ENCODE results near the gene ATG4D.

ATG4D gene

DNA sequence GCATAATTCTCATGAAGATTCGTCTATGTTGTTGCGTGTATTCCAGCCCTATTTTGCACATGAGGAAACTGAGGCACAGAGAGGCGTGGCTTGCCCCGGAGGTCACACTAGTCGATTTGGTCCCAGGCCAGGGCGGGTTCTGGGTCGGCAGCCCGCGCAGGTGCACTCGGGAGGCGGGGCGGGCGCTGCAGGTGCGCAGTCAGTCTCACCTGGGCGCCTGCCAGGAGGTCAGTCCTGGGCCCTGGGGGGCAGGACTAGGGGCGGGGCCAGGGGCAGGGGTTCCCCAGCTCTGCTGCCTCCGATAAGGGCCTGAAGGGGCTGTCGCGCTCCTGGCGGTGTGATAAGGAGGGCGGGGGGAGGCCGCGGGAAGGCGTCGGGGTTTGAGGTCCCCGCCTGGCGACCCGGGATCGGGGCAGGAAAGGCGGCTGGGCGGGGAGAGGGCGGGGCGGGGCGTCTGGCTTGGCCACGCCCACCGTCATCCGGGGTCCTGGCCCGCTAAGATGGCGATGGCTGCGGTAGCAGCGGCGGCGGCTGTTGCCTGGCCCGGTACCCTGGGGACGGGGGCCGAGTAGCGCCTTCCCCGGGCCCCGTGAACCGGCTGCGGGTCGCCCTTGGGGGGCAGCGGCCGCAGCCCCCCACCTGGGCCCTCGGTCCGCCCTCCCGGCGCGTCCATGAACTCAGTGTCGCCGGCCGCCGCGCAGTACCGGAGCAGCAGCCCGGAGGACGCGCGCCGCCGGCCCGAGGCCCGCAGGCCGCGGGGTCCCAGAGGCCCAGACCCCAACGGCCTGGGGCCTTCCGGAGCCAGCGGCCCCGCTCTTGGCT lies at the start of gene ATG4D:
Gene ATG4D, plus strand, starts transcription at position 485 of the 822 bp plus-strand sequence. Its CDS starts 187 bp downstream, at position 672.
- DNase-seq (ENCODE audit: low read depth) = no peak
- H3K4me3 ChIP-seq (ENCODE audit: low read depth, low read length) = peak within 1 kb of the TSS; percentile 86

DNA sequence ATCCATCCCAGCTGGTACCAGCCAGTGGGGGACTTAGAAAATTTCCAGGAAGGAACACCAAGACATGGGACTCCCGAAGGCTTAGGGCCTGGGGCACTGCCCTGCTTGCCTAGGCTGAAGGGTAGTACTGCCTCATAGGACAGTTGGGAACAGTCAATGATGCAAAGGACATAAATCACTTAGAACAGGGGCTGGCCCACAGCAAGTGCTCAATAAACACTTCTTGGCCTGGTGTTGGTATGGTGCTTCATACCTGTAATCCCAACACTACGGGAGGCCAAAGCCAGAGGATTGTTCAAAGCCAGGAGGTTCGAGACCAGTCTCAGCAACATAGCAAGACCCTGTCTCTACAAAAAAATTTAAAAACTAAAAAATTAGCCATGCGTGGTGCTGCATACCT lies 46.3 kb upstream of the ATG4D start:
- H3K4me3 ChIP-seq (ENCODE audit: low read depth, low read length) = no peak overlapping the region
- DNase-seq (ENCODE audit: low read depth) = no peak

DNA sequence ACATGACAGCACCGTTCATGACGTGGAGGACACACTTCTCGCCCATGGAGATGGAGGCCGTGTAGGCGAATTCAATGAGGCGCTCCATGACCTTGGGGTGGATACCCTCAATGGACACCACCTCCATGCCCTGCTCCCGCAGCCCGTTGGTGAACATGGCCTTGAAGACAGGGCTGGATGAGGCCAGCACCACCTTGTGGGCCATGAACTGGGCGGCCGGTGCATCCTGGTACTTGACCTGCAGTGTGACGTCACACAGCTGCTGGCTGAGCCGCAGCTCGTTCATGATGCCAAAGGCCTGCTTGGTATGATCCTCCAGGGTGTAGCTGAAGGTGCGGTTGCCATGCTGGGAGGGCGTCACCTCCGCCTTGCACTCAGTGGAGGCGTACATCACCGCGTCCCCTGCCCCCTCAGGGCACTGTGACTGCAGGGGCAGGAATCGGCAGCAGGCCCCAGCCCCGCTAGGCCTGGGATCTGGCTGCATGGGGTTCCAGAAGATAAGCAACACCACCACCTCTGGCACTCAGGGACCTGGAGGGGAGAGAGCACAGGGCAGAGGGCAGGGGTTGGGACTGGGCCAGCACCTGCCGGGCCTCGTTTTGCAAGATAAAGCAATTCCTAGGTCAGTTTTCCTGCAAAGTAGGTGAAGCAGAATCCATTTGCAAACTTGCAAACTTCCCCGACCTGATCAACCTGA lies 44.0 kb upstream of the ATG4D start:
- DNase-seq (ENCODE audit: low read depth) = no peak
- H3K4me3 ChIP-seq (ENCODE audit: low read depth, low read length) = no peak overlapping the region

DNA sequence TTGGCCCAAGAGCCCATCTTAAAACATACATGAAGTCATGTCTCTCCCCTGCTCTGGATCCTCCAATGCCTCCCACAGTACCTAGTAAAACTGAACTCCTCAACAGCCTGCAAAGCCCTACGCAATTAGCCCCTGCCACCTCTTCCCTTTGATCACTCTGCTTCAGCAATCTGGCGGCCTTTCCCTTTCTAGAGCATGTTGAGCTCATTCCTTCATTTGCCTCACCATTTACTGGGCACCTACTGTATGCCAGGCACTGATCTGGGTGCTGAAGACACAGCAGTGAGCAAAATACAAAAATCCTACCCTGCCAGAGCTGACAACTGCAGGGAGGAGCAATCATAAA lies 43.5 kb upstream of the ATG4D start:
- H3K4me3 ChIP-seq (ENCODE audit: low read depth, low read length) = no peak overlapping the region

DNA sequence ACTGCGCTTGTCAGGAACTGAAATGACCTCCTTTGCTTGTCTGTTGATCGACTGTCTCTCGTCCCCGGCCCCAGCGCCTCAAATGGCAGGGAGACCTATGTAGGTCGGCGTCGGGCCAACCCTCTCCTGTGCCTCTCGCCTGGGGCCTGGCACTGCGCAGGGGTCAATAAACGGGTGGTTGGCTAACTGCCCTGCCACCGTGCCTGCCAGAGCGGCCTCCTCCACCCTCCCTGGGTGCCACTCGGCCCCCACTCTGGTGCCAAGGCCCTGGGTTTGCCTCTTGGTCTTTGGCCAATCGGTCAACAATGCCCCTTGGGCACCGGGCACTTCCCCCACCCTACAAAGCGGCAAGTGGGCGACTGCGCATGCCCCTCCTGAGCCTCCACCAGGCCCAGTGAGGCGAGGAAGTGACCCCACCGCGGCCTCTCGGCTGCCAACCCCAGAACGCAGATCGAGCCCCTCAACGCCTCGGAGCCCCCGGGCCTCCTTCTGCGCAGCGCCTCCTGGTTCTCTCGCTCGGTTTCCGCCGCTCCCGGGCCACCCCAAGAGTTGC lies 41.7 kb upstream of the ATG4D start:
- DNase-seq (ENCODE audit: low read depth) = no peak
- peak overlapping the region; percentile 91 for H3K4me3 ChIP-seq (ENCODE audit: low read depth, low read length)

More for the DNA sequence above, 43.5 kb upstream of the ATG4D start:
- DNase-seq (ENCODE audit: low read depth) = no peak

DNA sequence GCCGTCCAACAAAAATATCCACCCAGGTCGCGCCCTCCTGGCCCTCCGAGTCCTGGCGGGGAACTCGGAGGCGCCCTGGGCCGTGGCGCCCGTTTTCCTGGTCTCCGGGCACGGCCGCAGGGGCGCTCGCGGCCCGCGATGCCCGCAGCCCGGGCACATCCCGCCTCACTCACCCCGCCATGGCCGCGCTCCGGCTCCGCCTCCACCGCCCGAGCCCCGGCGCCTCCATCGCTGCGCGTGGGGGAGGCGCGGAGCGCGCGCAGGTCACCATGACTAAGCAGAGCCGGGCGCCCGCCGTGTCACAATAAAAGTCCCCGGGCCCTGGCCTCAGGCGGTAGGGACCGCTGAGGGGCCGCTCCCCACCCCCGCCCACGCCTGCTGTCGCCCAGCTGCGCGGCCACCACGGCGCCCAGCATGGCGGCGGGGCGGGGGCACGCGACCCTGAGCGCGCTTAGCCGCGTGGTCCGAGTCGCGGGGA lies 41.1 kb upstream of the ATG4D start:
- peak; percentile 62 for DNase-seq (ENCODE audit: low read depth)
- peak overlapping the region; percentile 91 for H3K4me3 ChIP-seq (ENCODE audit: low read depth, low read length)

DNA sequence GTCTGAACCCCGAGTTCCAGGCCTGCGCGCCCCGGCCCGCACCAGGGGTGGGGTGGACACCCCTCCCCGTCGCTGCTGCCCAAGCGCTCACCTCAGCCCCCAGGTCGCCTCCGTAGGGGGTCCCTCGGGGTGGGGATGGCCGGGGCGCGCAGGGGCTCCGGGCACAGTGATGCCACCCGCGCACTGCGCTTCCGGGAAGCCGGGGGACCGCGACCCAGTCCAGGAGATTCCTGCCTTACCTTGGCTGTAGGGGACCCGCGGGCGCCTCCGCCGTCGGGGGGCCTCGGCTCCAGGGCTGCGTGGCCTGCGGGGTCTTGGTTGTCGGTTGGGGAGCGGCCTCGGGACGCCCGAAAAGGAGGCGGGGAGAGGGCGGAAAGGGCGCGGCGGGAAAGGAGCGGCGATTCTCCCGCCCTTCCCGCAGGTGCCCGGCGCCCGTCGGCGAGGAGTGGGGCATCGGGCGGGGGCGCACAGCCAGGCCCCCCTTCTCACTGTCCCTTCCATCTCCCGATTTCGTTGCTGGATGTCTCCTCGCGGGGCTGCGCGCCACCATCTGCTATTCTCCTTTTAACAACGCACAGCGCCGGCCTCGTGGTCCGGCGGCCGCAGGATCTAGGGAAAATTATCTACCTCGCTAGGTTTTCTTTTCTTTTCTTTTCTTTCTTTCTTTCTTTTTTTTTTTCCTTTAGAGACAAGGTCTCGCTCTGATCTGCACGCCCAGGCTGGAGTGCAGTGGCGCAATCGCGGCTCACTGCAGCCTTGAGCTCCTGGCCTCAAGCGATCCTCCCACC lies 40.5 kb upstream of the ATG4D start, which contains the start of gene KEAP1:
Gene KEAP1, minus strand, starts transcription at position 355 of the 788 bp plus-strand sequence. CDS start 3,323 bp downstream, outside the sequence.
- H3K4me3 ChIP-seq (ENCODE audit: low read depth, low read length) = peak within 1 kb of the TSS; percentile 91
- no peak for DNase-seq (ENCODE audit: low read depth)

DNA sequence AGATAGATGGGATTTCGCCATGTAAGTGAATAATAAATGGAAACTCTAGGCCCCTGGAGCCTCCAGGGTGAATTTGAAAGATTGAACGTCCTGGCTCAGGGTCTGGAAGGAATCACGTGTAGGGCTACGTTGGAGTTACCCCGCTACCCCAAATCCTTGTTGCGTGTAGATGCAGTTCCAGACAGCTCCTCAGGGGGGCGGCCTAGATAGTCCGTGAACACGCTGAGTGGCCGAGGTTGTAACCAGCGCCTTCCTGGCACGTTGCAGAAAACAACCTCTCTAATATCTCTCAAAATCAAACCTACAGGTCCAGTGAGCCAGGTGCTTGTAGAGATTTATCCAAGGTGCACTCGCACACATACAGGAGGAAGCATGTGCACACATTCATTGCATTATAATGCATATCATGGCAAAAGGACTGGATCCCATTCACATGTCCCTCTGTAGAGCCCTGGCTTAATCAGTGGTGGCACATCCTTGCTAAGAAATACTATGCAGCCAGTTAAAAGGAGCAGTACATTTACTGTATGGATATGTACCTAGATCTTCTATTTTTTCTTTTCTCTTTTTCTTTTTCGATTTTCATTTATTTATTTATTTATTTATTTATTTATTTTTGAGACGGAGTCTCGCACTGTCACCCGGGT lies 38.0 kb upstream of the ATG4D start:
- DNase-seq (ENCODE audit: low read depth) = no peak
- no peak overlapping the region for H3K4me3 ChIP-seq (ENCODE audit: low read depth, low read length)

DNA sequence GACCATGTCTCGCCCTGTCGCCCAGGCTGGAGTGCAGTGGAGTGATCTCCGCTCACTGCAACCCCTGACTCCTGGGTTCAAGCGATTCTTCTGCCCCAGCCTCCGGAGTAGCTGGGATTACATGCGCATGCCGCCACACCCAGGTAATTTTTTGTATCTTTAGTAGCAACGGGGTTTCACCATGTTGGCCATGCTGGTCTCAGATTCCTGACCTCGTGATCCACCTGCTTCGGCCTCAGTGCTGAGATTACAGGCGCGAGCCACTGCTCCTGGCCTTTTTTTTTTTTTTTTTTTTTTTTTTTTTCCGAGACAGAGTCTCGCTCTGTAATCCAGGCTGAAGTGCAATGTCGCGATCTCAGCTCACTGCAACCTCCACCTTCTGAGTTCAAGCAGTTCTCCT lies 35.7 kb upstream of the ATG4D start:
- H3K4me3 ChIP-seq (ENCODE audit: low read depth, low read length) = no peak overlapping the region
- DNase-seq (ENCODE audit: low read depth) = no peak

DNA sequence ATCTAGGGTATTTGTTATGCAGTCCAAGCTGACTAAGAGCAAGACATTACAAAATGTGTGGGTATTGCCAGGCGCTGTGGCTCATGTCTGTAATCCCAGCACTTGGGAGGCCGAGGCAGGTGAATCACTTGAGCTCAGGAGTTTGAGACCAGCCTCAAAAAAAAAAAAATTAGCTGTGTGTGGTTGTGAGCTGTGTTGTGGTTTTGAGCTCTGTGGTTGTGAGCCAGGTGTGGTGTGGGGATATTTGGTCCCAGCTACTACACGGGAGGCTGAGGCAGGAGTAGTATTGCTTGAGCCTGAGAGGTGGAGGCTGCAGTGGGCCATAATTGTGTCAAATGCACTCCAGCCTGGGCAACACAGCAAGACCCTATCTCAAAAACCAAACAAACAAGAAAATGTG lies 35.0 kb upstream of the ATG4D start:
- no peak overlapping the region for H3K4me3 ChIP-seq (ENCODE audit: low read depth, low read length)
- DNase-seq (ENCODE audit: low read depth) = no peak

DNA sequence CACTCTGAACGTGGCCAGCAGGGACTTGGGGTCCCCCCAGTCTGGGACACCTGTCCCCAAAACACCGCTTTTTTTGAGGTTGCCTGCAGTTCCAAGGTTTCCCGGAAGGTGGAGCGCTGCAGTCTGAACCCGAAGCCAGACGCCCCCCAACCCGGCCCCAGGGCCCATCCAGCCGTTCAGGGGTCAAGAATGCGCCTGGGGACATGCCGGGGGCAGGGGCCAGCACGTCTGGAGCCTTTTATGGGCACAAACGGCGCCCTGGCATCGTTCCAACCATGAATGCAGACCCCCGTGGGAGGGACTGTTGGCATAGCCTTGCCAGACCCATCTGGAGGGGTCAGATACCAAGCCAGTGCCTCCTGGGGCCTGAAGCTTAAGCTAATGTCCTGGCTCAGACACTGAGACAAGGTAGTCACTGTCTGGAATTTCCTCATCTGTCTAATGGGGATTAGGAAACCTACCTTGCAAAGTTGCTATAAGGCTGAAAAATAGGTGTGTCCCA lies 33.4 kb upstream of the ATG4D start:
- no peak for DNase-seq (ENCODE audit: low read depth)
- no peak overlapping the region for H3K4me3 ChIP-seq (ENCODE audit: low read depth, low read length)

DNA sequence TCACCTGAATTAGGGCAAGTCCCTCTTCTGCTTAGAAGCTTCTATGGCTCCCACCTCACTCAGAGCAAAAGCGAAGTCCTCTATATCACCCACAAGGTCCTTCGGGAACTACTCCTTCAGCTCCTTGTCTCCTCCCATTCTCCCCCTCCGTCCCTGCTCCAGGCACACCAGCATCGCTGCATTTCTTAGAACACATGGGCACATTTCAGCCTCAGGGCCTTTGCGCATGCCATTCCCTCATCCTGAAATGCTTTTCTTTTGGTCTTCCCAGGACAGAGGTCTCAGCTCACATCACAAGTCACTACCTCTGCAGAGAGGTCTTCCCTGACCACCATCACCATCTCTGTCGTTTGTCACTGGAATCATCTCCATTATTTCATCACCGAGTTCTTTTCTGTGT lies 30.5 kb upstream of the ATG4D start:
- no peak for DNase-seq (ENCODE audit: low read depth)
- no peak overlapping the region for H3K4me3 ChIP-seq (ENCODE audit: low read depth, low read length)

DNA sequence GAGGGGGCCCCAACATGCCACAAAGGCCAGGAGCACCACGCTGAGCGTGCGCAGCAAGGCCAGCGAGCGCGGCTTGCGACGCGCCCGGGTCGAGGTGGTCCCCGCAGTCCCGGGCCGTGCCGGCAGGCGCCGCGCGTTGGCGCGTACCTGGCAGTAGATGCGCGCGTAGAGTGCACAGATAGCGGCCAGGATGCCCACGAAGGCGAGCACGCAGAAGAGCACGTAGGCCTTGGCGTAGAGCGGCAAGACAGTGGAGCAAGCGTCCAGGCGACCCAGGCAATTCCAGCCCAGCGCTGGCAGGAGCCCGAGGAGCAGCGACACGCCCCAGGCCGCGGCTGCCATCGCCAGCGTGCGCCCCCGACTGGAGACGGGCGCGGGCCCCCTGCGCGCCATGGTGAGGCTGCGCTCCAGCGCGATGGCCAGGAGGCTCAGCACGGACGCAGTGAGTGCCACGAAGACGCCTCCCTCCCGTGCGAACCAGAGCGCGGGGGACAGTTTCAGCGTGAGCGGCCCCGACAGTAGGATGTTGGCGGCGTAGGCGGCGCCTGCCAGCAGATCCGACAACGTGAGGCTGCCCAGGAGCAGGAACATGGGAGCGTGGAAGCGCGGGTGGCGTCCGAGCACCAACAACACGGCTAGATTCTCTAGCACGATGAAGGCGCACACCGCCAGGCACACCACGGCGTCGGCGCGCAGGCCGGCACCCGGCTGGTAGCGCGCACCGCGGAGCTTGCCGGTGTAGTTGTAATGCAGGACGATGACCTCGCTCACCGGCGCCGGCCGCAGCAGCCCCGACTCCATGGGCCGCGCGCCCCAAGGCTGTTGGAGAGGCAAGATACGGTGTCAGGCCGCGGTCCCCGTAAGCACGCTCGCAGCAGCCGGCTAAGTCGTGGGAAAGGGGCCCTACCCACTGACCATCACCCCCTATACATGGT lies 29.2 kb upstream of the ATG4D start:
- no peak overlapping the region for H3K4me3 ChIP-seq (ENCODE audit: low read depth, low read length)
- no peak for DNase-seq (ENCODE audit: low read depth)

DNA sequence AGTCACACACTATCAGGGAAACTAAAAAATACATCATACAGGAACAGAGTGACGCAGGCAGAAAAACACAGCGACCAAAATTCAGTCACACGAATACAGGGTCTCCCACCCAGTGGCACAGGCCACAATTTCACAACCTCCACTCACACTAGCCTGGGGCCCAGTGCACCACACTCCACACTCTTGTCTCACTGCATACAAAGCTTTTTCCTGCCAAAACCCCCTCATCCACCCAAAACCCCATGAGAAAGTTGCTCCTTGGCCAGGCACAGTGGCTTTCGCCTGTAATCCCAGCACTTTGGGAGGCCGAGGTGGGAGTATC lies 27.7 kb upstream of the ATG4D start:
- DNase-seq (ENCODE audit: low read depth) = no peak
- H3K4me3 ChIP-seq (ENCODE audit: low read depth, low read length) = no peak overlapping the region

DNA sequence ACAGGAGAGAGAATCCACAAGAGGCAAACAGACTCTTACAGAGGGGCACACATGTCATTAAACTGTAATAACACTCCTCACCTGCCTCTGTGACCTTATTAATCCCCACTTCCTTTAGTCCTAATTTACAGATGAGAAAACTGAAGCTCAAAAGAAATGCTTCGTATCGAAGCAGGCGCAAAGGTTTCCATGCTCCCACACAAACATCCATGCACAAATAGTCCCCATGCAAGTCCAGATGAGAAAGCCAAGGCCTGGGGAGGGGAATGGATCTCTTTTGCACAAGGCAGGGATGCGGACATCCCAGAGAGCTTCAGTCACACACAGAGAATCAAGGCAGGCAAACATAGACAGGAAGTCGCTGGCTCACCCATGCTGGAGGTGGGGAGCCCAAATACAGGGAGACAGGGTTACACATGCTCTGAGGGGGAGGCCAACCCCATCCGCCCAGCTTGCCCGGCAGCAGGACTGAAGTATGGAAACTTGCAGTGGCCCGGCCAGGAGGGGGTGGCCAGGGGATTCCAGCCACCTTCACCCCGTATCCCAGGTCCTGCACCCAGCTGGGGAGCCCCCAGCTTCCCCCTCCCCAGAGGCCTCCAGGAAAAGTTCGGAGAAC lies 26.9 kb upstream of the ATG4D start:
- peak overlapping the region; percentile 48 for H3K4me3 ChIP-seq (ENCODE audit: low read depth, low read length)
- DNase-seq (ENCODE audit: low read depth) = no peak

DNA sequence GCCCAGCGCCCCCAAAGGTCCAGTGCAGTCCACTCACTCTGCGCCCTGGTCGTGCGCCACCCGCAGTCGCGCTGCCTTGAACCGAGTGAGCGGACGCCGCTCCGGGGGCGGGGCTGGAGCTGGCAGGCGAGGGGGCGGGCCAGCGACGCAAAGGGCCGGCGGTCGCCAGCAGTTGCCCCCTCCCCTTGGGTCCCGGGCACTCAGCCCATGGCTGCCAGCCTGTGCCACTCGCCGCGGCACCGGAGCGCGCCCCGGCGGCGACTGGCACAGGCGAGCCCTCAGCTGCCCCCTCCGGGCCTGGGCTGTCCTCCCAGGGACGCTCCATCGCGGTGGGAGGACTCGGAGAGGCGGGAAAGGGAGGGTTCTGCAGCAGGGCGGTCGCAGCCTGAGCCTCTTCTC lies 26.3 kb upstream of the ATG4D start, which contains the start of gene S1PR5:
Gene S1PR5, minus strand, starts transcription at position 87 of the 399 bp plus-strand sequence. CDS start 2,436 bp downstream, outside the sequence.
- H3K4me3 ChIP-seq (ENCODE audit: low read depth, low read length) = peak within 1 kb of the TSS; percentile 48
- DNase-seq (ENCODE audit: low read depth) = no peak

DNA sequence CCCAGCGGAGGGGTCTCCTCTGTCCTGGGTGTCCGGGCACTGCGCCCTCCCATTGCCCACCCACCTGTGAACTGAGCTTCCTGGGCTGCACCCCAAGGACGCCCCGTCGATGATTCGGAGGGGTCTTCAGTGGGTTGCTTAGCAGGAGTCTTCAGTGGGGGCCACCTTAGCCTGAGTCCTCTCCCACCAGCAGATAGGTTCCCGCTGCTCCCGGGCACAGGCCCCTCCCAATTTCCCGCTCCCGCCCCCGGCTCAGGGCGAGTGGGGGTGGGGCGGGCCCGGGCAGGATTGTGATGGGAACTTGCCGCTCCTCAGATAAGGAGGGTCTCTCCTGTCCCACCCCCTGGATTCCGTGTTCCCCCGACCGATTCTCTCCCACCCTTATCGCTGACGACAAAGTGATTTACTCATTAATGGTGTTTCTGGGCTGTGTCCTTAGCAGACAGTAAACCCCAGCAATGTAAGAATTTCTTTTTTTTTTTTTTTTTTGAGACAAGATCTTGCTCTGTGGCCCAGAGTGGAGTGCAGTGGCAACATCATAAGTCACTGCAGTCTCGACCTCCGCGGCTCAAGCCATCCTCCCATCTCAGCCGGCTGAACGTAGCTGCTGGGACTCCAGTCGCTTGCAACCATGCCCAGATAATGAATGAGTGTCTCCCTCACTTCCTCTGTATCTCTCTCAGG lies 25.8 kb upstream of the ATG4D start:
- no peak for DNase-seq (ENCODE audit: low read depth)
- peak overlapping the region; percentile 48 for H3K4me3 ChIP-seq (ENCODE audit: low read depth, low read length)
